GM12878 (cell line): Measurements from ENCODE around the gene STX10. TPM values are rescaled to one million over a fixed set of nuclear protein-coding genes. Genes with fewer than 3 reads are reported as not detected.
A peak's percentile ranks its signal among the peaks of the same experiment; 100 is the strongest.

Experiments used
- ATAC-seq: fragments of 200-7000 bp; cut with Tn5 transposase; 3 replicates; pipeline ENCODE4 v1.9.1; 2020; ENCODE audit warnings: mild to moderate bottlenecking, moderate library complexity
- Bru-seq: library from RNA; stranded (reverse); fragments of 400-500 nt; gene quantifications from one replicate; lab custom pipeline; 2021; lab: Mats Ljungman, UMichigan
- BruChase-seq, 2 experiments: library from RNA; stranded (reverse); fragments of 400-500 nt; gene quantifications; one replicate each; lab custom pipeline; 2021; lab: Mats Ljungman, UMichigan
- BruUV-seq: library from RNA; stranded (reverse); fragments of 400-500 nt; replicated peaks from 2 replicates; lab custom pipeline; 2021; lab: Mats Ljungman, UMichigan
- CTCF ChIA-PET: fragments of 300-600 bp; sonication (Branson Sonifier 250); formaldehyde crosslinking; extraction: SDS; loops from one replicate; lab custom pipeline; 2021; ENCODE audit warnings: inconsistent platforms; lab: Yijun Ruan, JAX
- POLR2A ChIA-PET: fragments of 350-600 bp; formaldehyde crosslinking; extraction: SDS; loops from one replicate; lab custom pipeline; 2021; ENCODE audit warnings: inconsistent platforms; lab: Charles Lee
- RAD21 ChIA-PET: fragments of 300-600 bp; sonication (Branson Sonifier 250); formaldehyde crosslinking; loops from one replicate; lab custom pipeline; 2023; ENCODE audit warnings: antibody characterized with exemption; ENCODE audit not compliant: unreplicated experiment; lab: Charles Lee
- SMC1A ChIA-PET: fragments of 300-600 bp; sonication (Branson Sonifier 250); formaldehyde crosslinking; loops from one replicate; lab custom pipeline; 2023; ENCODE audit not compliant: unreplicated experiment, uncharacterized antibody; lab: Charles Lee
- DNase-seq: peaks from one replicate; pipeline ENCODE4 v3.0.0-alpha.2; 2011; ENCODE audit warnings: low read depth, low spot score
- FAIRE-seq: peaks from 3 replicates; lab custom pipeline; 2011; peaks lifted over from hg19 to GRCh38; lab: Jason Lieb, UNC
- H2AFZ ChIP-seq: 2 replicates; pipeline ENCODE4 v1.6.0; 2011; ENCODE audit warnings: low read depth, low read length, control low read depth; ENCODE audit not compliant: control insufficient read depth
- H3K27ac ChIP-seq: 2 replicates; pipeline ENCODE4 v1.5.1; 2011; ENCODE audit warnings: control low read depth; ENCODE audit not compliant: control insufficient read depth, insufficient read depth
- H3K27me3 ChIP-seq, 2 experiments: replicated peaks in 1 of 2; 2 replicates each; pipeline versions ENCODE4 v1.6.0 to v1.6.1; 2011; ENCODE audit warnings: low read length in 1 of 2; ENCODE audit not compliant: control insufficient read depth in 2 of 2, insufficient read depth in 2 of 2
- H3K36me3 ChIP-seq, 2 experiments: 2 replicates each; pipeline ENCODE4 v1.5.1; 2011; ENCODE audit warnings: low read length in 1 of 2; ENCODE audit not compliant: control insufficient read depth in 2 of 2, insufficient read depth in 2 of 2
- H3K4me1 ChIP-seq: 2 replicates; pipeline ENCODE4 v1.6.1; 2011; ENCODE audit warnings: mild to moderate bottlenecking, low read length, moderate library complexity, mixed read lengths; ENCODE audit not compliant: control insufficient read depth, insufficient read depth
- H3K4me2 ChIP-seq: 2 replicates; pipeline ENCODE4 v1.6.0; 2011; ENCODE audit warnings: control low read depth; ENCODE audit not compliant: control insufficient read depth, insufficient read depth
- H3K4me3 ChIP-seq: fragments of 200-600 bp; sonication (generic); 2 replicates; pipeline ENCODE4 v1.5.1; 2016
- H3K79me2 ChIP-seq: 2 replicates; pipeline ENCODE4 v1.6.0; 2011; ENCODE audit warnings: low read length; ENCODE audit not compliant: control insufficient read depth, insufficient read depth
- H3K9ac ChIP-seq: 2 replicates; pipeline ENCODE4 v1.8.0; 2011; ENCODE audit warnings: low read length, control low read depth, mixed read lengths; ENCODE audit not compliant: control insufficient read depth, insufficient read depth
- H3K9me3 ChIP-seq: replicated peaks from 3 replicates; pipeline ENCODE4 v1.5.1; 2011; ENCODE audit warnings: mild to moderate bottlenecking, low read length; ENCODE audit not compliant: control insufficient read depth, insufficient read depth
- H4K20me1 ChIP-seq: 2 replicates; pipeline ENCODE4 v1.6.0; 2011; ENCODE audit not compliant: control insufficient read depth, insufficient read depth
- CBX5 ChIP-seq: sonication (generic); IDR thresholded peaks from 2 replicates; pipeline ENCODE4 v1.6.1; 2016; ENCODE audit warnings: low read depth, moderate library complexity, mild to moderate bottlenecking, inconsistent platforms
- CREM ChIP-seq: IDR thresholded peaks from 2 replicates; pipeline ENCODE4 v1.6.1; 2014; ENCODE audit warnings: antibody characterized with exemption, low read depth
- E4F1 ChIP-seq: fragments of 450-650 bp; IDR thresholded peaks from 2 replicates; pipeline ENCODE4 v1.6.1; 2018; ENCODE audit warnings: borderline replicate concordance, mild to moderate bottlenecking; ENCODE audit not compliant: partially characterized antibody
- GATAD2B ChIP-seq: fragments of 450-650 bp; conservative IDR thresholded peaks from 2 replicates; pipeline ENCODE4 v1.6.1; 2017; ENCODE audit warnings: low read depth, mild to moderate bottlenecking, moderate library complexity
- LARP7 ChIP-seq: fragments of 450-650 bp; IDR thresholded peaks from 2 replicates; pipeline ENCODE4 v1.6.1; 2017; ENCODE audit warnings: mild to moderate bottlenecking
- MLLT1 ChIP-seq: fragments of 450-650 bp; IDR thresholded peaks from 2 replicates; pipeline ENCODE4 v1.6.1; 2016; ENCODE audit warnings: mild to moderate bottlenecking
- MXI1 ChIP-seq: fragments of 150-350 bp; IDR thresholded peaks from 2 replicates; pipeline ENCODE4 v1.6.1; 2011; ENCODE audit warnings: low read depth, mild to moderate bottlenecking, inconsistent platforms, low read length, improper control_type of control experiment
- NBN ChIP-seq: fragments of 450-650 bp; IDR thresholded peaks from 2 replicates; pipeline ENCODE4 v1.6.1; 2016
- NFXL1 ChIP-seq: fragments of 450-650 bp; IDR thresholded peaks from 2 replicates; pipeline ENCODE4 v1.6.1; 2017; ENCODE audit warnings: antibody characterized with exemption, mild to moderate bottlenecking, borderline replicate concordance
- PBX3 ChIP-seq: IDR thresholded peaks from 2 replicates; pipeline ENCODE4 v1.6.1; 2011; ENCODE audit warnings: mild to moderate bottlenecking, low read depth, low read length, moderate library complexity; ENCODE audit not compliant: insufficient replicate concordance
- SIX5 ChIP-seq: IDR thresholded peaks from 2 replicates; pipeline ENCODE4 v1.6.1; 2011; ENCODE audit warnings: mild to moderate bottlenecking, low read depth, low read length, moderate library complexity; ENCODE audit not compliant: severe bottlenecking
- STAT1 ChIP-seq: fragments of 450-650 bp; conservative IDR thresholded peaks from 2 replicates; pipeline ENCODE4 v1.6.1; 2014; ENCODE audit warnings: antibody characterized with exemption, mild to moderate bottlenecking
- WGBS: methylation state at CpG from one replicate; pipeline ENCODE4 v1.1.6; 2016; ENCODE audit warnings: low lambda C conversion rate; ENCODE audit not compliant: insufficient replicate concordance, insufficient coverage; ENCODE audit errors: missing lambda C conversion rate; 5-methylcytosine and 5-hydroxymethylcytosine counted together
- in situ Hi-C: fragments of 300-500 bp; cut with MboI; formaldehyde crosslinking; loops from 9 replicates; pipeline ENCODE4 v1.14.3; 2018; ENCODE audit warnings: mixed read lengths
- intact Hi-C: fragments of 100-400 bp; cut with micrococcal nuclease; formaldehyde crosslinking; loops from one replicate; pipeline ENCODE4 v1.14.2; 2022; ENCODE audit not compliant: unreplicated experiment
- long read RNA-seq, 2 experiments: library from polyadenylated mRNA; unstranded; transcript quantifications; one replicate each; pipeline ENCODE4 v2.0.0, GENCODE V29; 2019 to 2020
- polyA minus RNA-seq, 3 experiments: library from RNA; depleted of rRNA, polyadenylated mRNA; stranded (reverse); fragments of >200 nt; gene quantifications; 2 replicates each; pipeline ENCODE4 v1.2.3, GENCODE V29; 2011
- polyA plus RNA-seq, 11 experiments: library from polyadenylated mRNA; depleted of rRNA in 4 of 11; unstranded in 6 of 11; stranded (reverse) in 5 of 11; fragments of >200 nt; fragmentation: Nextera tagmentation in 4 of 11; fragmentation: Illumina TruSeq in 1 of 11; extraction: Ambion mirVana in 4 of 11; extraction: Trizol in 1 of 11; gene quantifications; 1 replicate in 1 of 11; 2 replicates in 10 of 11; pipeline versions ENCODE4 v1.2.1 to v1.2.3, GENCODE V29; 2011 to 2016; ENCODE audit warnings: inconsistent platforms in 2 of 11, missing spikeins in 2 of 11, low read depth in 1 of 11
- total RNA-seq, 4 experiments: library from RNA; depleted of rRNA in 3 of 4; stranded (reverse); fragments of >200 nt in 3 of 4; fragmentation: Illumina TruSeq in 1 of 4; extraction: Trizol in 1 of 4; gene quantifications; 2 replicates each; pipeline versions ENCODE4 v1.2.1 to v1.2.3, GENCODE V29; 2013 to 2021

STX10 gene
- total RNA-seq (2013; cell fraction: nucleolus; rRNA removed) = 13.8 and 18.2 TPM in 2 replicates
- total RNA-seq (2014; rRNA removed) (56.2 and 59.0 TPM in 2 replicates), total RNA-seq (2014; rRNA removed; fragmentation: Illumina TruSeq; extraction: Trizol) (36.3 and 38.4 TPM in 2 replicates), total RNA-seq (2021) (57.0 and 59.2 TPM in 2 replicates), polyA plus RNA-seq (2011; rRNA removed) (32.1 and 47.5 TPM in 2 replicates), polyA plus RNA-seq (2014; fragmentation: Illumina TruSeq; extraction: Trizol) (7.4 and 33.7 TPM in 2 replicates), polyA plus RNA-seq (2014; fragmentation: Nextera tagmentation; extraction: Ambion mirVana) (1 to 10 TPM in 1 of 2 experiments, under 1 TPM in 1; 0.56 to 3.7 TPM), polyA plus RNA-seq (2014; rRNA removed) (76.1 and 78.9 TPM in 2 replicates), polyA plus RNA-seq (2016; fragmentation: Nextera tagmentation; extraction: Ambion mirVana) (10 to 100 TPM; 47.7 to 50.4 TPM), polyA minus RNA-seq (2011; rRNA and poly(A)+ RNA removed) (21.1 and 22.4 TPM in 2 replicates), Bru-seq, nascent RNA (percentile 55 among the genes with signal in this experiment), BruChase-seq, experiment 1, labeled RNA remaining after a 6-hour chase (percentile 70 among the genes with signal in this experiment), BruChase-seq, experiment 2, labeled RNA remaining after a 2-hour chase (percentile 63 among the genes with signal in this experiment)
- 20.8 TPM for polyA plus RNA-seq (2011; ENCODE audit: low read depth)
- polyA plus RNA-seq (2011; cell fraction: cytosol; rRNA removed) = 62.2 and 75.9 TPM in 2 replicates
- polyA plus RNA-seq (2011; cell fraction: nucleus; rRNA removed) = 132 and 139 TPM in 2 replicates
- 38.6 and 38.9 TPM in 2 replicates for polyA plus RNA-seq (2012)
- 15.5 and 18.8 TPM in 2 replicates for polyA minus RNA-seq (2011; cell fraction: cytosol; rRNA and poly(A)+ RNA removed)
- 8.9 TPM in 2 replicates for polyA minus RNA-seq (2011; cell fraction: nucleus; rRNA and poly(A)+ RNA removed)
- long read RNA-seq, experiment 1, transcript STX10-204 (8 exons, 1,136 nt) = major isoform, 16 of 18 reads
- long read RNA-seq, experiment 1, partial matches to known transcripts = 1 of 18 reads
- long read RNA-seq, experiment 1, other reads (novel, unspliced or antisense) = 1 of 18 reads
- long read RNA-seq, experiment 2, transcript STX10-204 (8 exons, 1,136 nt) = major isoform, 7 of 9 reads
- long read RNA-seq, experiment 2, partial matches to known transcripts = 0 of 9 reads
- long read RNA-seq, experiment 2, other reads (novel, unspliced or antisense) = 1 of 9 reads

- intact Hi-C loops = loop anchor here (2.0 to 10.0 kb wide), 4 partner anchors 32 to 854 kb away; partner anchors contain the start of genes LYL1, NACC1 and RFX1
- Histone ChIP-seq H3K9me3 (no peaks in the 10 kb centered on the region), H3K4me1 (peaks cover 4% of the 10 kb centered on the region), H3K4me3 (peak within 1 kb of the TSS; percentile 97), H3K9ac (peak within 1 kb of the TSS; percentile 97), H2AFZ (peak within 1 kb of the TSS; percentile 92), H3K36me3 (no peaks in the 10 kb centered on the region; a peak in 1 of 4 replicates), H3K27ac (peak within 1 kb of the TSS; percentile 97), H3K4me2 (peak within 1 kb of the TSS; percentile 92), H4K20me1 (no peaks in the 10 kb centered on the region), H3K27me3 (no peaks in the 10 kb centered on the region), H3K79me2 (peaks cover 47% of the 10 kb centered on the region)
- CTCF ChIA-PET = interaction anchor here (0.6 to 2.1 kb wide), 6 partner anchors 15 to 114 kb away, joined by 3 to 8 read pairs (median 3); partner anchors contain the start of gene NACC1
- RAD21 ChIA-PET = interaction anchor here (1.0 to 1.8 kb wide), 6 partner anchors 30 to 111 kb away, joined by 3 to 10 read pairs (median 4); partner anchors contain the start of gene NACC1
- in situ Hi-C loops = loop anchor here (10.0 to 25.0 kb wide), 3 partner anchors 694 to 1563 kb away; partner anchors contain the start of genes ACP5 and ZNF627
- no peak for DNase-seq
- POLR2A ChIA-PET = interaction anchor here (0.7 to 1.7 kb wide), 3 partner anchors 9 to 32 kb away, joined by 3 to 7 read pairs (median 3); partner anchors contain the start of gene NACC1
- BruUV-seq = no TSS peak
- peak; percentile 62 for ATAC-seq
- peak; percentile 76 for FAIRE-seq
- SMC1A ChIA-PET = interaction anchor here (0.8 to 1.4 kb wide), 3 partner anchors 14 to 61 kb away, joined by 3 read pairs; partner anchors contain the start of gene NACC1
- under 1% methylated on average over 39 of the region's 51 CpGs for WGBS
- TF ChIP-seq CBX5 (no peak), STAT1 (no peak), MLLT1 (peak; percentile 84; the same call in 1 of the 2 replicates), LARP7 (peak; percentile 1; the same call in 1 of the 2 replicates), SIX5 (peak; percentile 77), NFXL1 (no peak), NBN (peak; percentile 51; the same call in 1 of the 2 replicates), MXI1 (peak; percentile 89), CREM (peak; percentile 86), PBX3 (no peak), E4F1 (peak; percentile 50), GATAD2B (peak; percentile 24; the same call in 1 of the 2 replicates)
Observed at GRCh38 chr19:13150187-13150930, at the start of gene STX10, which contains the start of gene IER2. STX10 (minus strand) TSS chr19:13150375; CDS start chr19:13150173, 202 bp downstream. IER2 (plus strand) TSS chr19:13150411; CDS start chr19:13153187, 2,776 bp downstream.
